Endometrial microvascular endothelial cells (primary cell): ENCODE measurements around the gene USP38. TPM values are rescaled to one million over a fixed set of nuclear protein-coding genes. Genes with fewer than 3 reads are reported as not detected.
"Not testable (repeated sequence)": the region's sequence is repeated elsewhere in the genome, so short reads cannot be mapped to it uniquely, and the experiment has no call there.

Experiments
- in situ Hi-C: cut with HindIII; loops from 2 replicates; pipeline ENCODE4 v1.10.0; 2017; ENCODE audit warnings: low sequenced_read_pairs, low pct_unique_long_range_greater_than_20kb; ENCODE audit errors: inconsistent ontology term
- total RNA-seq: library from RNA; depleted of rRNA; stranded (reverse); fragments of >200 nt; gene quantifications from one replicate; pipeline ENCODE4 v1.2.3, GENCODE V29; 2015; ENCODE audit errors: inconsistent ontology term

Gene USP38
- total RNA-seq, 1 donor from 2014 or later: 25.9 TPM

DNA sequence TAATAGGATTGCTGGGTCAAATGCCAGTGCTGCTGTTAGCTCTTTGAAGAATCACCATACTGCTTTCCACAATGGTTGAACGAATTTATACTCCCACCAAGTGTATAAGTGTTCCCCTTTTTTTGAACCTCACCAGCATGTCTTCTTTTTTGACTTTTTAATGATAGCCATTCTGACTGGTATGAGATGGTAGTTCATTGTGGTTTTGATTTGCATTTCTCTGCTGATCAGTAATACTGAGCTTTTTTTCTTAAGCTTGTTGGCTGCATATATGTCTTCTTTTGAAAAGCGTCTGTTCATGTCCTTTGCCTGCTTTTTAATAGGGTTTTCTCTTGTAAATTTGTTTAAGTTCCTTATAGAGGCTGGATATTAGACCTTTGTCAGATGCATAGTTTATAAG is 14.8 kb downstream of the USP38 start:
- in situ Hi-C loops: no loop called here

DNA sequence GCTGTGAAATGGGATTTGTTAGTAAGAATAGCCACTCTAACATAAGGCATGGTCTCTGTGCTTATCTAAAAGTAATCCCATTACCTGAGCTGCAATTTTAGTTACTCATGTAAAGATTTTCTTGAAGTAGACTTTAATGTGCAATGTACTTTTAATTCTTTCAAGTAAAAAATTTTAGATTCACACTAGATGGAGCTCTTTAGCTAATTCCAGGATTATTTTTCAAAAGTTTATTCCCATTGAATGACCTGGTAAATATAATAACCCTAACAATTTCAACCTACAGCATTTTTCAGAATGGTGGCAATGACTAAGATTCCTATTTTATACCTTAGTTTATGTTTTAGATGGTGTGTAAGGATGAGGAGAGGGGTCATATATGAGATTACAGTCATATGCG is 18.1 kb downstream of the USP38 start:
- in situ Hi-C loops: loop anchor here (25.0 kb wide), 1 partner anchor 309 kb away; the partner anchor contains the start of gene SMARCA5

DNA sequence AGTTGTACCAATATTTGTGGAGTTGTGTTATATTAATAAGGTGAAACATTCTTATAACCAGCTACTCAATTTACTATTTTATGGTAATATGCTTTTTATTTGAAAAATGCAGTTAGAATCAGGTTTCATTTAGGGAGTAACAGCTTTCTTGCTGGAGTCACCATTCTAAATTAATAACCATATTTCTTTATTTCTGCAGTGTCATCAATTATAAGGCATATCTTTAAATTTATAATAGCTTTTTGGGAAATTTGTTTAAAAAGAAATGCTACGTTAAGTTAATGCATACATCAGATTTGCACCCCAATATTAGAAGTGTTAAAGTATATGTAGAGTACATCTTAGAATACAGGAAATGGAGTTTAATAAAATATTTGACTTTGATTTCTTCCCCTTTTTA is 18.9 kb downstream of the USP38 start:
- in situ Hi-C loops: loop anchor here (25.0 kb wide), 1 partner anchor 309 kb away; the partner anchor contains the start of gene SMARCA5

DNA sequence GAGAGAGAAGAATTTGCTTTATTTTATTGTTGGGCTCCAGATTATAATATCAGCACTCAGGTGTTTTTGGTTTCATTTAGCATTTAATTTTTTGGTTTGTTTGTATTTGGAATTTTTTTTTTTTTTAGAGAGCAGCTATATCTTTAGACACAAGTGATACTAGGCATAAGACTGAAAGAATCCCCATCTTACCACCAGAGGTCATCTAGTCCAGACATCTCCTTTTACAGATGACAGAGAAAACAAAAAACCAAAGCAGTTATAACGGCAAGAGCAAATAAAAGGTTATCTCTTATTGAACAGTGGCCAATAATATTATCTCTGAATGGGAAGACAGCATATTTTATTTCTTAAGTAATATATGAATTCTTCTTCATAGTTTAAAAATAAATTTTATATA is 22.8 kb downstream of the USP38 start:
- in situ Hi-C loops: loop anchor here (25.0 kb wide), 1 partner anchor 305 kb away; the partner anchor contains the start of gene SMARCA5

DNA sequence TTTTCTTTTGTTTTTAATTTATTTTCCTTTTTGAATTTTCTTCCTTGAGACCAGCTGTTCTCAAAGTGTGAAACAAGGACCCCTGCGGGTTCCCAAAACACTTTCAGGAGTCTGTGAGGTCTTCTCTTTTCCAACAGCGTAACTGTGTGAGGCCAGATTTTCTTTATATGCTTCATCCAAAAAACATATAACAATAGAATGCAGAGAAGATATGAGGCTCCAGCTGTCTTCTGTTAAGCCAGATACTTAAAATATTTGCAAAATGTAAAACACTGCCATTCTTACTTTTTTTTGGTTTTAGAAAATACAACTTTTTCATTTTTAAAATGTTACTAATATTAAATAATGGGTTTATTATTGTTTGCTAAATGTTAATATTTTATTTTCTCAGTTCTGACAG is 27.8 kb downstream of the USP38 start:
- in situ Hi-C loops: loop anchor here (25.0 kb wide), 1 partner anchor 300 kb away; the partner anchor contains the start of gene SMARCA5

DNA sequence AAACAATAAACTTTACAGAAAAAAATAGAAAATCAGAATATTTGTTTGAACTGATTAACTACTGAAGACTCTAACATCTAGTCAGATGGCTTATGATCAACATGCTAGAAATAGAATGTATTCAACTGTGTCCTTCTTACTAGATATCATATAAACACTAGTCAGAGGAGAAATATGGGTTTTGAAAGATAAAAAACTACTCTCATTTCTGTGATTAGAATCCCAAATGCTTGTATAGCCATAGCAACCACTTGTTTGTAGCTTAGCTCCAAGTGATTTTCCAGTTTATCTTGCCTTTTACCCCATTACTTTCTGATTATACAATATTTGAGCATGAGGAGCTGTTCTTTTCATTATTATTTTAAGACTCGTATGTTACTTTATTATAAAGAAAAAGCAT is 31.2 kb downstream of the USP38 start:
- in situ Hi-C loops: loop anchor here (25.0 kb wide), 1 partner anchor 296 kb away; the partner anchor contains the start of gene SMARCA5

DNA sequence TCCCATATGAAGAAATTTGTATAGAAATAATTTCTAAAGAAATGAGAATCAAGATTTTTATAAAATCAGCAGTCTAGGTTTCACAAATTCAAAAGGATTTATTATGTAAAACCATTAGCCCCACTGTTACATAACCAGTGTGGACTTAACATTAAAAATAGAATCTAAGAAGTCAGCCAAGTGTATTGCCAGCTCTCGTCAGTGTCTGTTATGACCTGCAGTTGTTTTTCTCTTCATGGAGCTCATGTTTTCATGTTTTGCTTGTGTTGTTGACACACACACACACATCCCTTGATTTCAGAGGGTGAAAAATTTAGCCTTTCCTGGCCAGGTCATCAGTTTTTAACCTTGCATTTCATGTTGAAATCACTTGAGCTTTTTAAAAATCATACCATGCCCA is 39.5 kb downstream of the USP38 start:
- in situ Hi-C loops: loop anchor here (25.0 kb wide), 1 partner anchor 288 kb away; the partner anchor contains the start of gene SMARCA5

DNA sequence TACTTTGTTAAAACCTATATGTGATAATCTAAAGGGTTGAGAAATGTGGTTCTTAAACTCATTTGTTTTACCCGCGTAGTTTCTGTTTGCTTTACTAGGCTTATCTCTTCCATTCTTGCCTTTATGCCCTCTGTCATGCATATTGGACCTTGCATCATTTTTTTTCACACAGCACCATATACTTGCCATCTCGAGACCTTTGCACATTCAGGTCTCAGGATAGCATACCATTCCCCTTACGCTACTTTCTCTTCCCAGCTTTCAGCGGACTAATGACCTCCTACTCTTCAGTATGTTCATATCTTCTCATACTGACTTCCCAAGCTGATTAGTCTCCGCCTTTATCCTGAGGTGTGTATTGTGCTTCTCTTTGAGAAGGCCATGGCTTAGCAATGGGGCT is 40.5 kb downstream of the USP38 start:
- in situ Hi-C loops: no loop called here

DNA sequence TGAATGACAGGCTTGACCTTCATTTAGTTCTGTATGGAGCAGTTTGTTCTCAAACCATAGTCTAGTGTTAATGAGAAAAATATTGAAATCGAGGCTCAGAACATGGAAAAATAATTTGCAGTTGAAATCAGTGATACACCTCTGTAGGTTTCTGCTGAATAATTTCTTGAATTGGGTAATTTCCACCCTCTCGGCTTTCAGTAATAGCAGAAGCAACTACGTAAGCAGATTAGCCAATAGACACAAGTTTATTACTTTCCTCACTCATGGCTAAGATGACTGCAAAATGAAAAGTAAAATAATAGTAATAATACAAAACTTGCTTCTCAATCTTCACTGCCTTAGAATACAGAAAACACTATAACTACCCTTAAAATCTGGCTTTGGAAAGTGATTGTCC is 46.0 kb downstream of the USP38 start:
- in situ Hi-C loops: no loop called here

DNA sequence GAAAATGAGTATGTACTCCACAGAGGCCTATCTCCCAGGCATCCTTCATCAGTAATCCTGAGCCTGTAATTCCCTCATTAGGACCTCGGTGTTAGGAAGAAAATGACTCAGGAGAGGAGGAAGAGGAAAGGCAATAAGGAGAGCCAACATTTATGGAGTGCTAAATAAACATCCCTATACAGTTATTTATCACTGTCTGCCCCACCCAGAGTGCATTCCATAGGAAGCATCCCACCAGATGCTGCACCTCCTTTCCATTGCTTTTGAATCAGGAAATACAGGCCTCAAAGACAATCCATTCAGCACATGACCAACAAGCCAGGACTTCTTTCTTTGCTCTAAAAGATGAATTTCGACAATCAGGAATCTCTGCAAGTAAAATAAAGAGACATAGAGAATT is 47.6 kb downstream of the USP38 start:
- in situ Hi-C loops: no loop called here

DNA sequence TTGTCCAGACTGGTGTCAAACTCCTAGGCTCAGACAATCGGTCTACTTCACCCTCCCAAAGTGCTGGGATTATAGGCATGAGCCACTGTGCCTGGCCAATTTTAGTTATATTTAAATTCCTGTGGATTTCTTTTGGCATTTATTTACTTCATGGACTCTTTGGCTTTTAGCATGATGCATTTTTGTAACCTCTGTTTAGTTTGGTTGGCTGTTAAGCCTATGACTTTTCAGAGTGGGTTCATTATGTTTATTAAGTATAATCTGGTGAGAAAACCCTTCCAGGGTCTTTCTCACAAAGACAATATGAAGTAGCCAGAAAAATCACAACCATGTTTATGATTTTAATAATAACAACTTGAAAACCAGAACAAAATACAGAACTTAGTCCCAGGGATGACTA is 49.4 kb downstream of the USP38 start:
- in situ Hi-C loops: no loop called here

DNA sequence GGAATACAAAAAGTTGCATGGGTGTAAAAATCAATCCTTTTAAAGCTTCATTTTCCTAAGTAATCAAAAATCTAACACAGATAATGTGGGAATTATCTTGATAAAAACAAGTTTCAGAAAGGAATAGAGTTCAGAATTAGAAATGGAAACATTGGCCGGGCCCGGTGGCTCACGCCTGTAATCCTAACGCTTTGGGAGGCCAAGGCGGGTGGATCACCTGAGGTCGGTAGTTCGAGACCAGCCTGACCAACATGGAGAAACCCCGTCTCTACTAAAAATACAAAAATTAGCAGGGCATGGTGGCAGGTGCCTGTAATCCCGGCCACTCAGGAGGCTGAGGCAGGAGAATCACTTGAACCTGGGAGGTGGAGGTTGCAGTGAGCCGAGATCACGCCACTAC is 52.5 kb downstream of the USP38 start:
- in situ Hi-C loops: not testable (repeated sequence)

DNA sequence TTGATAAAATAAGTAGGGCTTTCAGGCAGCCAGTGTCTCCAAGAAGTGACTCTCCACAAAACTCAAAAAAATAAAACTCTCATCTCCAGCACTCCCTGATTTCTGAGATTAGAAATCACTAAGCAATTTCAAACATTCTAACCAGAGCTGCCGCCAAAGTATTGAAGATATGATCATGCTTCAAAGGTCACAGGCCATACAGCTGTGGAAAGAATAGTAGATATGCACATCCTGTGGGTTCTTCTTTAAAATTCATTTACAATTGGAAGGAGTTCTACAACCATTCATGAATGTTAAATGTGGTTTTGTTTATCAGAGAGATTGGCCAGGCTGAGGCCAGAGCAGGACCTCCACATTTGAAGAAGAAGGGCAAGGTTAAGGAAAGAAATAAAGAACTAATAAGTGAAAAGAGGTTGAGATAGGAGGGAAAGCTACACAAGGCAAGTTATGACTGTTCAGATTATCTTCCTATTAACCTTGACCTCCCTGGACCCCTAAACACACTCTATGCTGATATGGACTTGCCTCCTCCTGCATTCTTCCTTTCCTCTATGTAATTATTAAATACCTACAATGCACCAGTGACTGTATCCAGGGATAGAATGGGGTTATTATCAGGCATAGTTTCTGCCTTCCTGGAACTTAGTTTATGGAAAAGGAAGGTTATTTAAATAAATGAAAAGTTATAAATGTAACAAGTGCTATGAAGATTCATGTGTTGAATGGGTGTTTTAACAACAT is 56.4 kb downstream of the USP38 start:
- in situ Hi-C loops: no loop called here

DNA sequence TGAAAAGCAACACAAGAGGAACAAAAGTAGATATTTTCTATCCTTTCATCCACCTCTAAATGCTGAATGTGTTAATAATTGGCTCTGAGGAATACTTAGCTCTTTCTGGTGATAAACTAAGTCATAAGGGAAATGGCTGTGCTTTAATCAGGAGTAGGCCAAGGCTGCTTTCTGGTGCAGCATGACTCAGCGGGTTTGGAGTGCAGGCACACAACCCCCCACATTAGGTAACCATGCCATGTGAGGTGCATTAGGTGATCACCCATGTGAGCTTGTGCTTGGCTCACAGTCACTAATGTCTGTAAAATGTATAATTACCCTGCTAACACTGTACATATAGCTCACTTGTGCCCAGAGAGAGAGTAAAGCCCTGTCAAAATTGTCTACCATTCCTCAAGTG is 57.2 kb downstream of the USP38 start:
- in situ Hi-C loops: no loop called here

DNA sequence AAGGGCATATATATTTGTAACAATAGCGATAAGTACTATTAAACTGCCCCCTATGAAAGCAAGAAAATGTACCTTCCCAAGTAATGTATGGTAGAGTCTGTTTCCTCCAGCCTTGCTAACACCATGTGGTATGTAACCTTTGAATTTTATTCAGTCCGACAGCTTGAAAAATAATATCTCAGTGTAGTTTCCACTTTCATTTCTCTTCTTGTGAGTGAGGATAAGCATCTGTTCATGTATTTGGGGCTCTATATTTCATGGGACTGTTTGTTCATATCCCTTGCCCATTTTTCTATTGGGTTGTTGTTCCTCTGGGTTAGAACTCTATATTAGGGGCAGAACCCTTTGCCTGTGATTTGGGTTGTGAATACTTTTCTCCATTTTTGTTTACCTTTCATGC is 58.3 kb downstream of the USP38 start:
- in situ Hi-C loops: no loop called here

DNA sequence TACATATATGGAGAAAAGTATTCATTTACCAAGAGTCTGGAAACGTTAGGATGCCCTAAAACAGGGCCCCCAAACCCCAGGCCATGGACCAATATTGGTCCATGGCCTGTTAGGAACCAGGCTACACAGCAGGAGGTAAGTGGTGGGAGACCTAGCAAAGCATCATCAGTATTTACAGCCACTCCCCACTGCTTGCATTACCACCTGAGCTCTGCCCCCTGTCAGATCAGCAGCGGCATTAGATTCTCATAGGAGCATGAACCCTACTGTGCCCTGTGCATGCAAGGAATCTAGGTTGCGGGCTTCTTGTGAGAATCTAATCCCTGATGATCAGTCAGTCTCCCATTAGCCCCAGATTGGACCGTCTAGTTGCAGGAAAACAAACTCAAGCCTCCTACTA is 62.3 kb downstream of the USP38 start:
- in situ Hi-C loops: no loop called here

DNA sequence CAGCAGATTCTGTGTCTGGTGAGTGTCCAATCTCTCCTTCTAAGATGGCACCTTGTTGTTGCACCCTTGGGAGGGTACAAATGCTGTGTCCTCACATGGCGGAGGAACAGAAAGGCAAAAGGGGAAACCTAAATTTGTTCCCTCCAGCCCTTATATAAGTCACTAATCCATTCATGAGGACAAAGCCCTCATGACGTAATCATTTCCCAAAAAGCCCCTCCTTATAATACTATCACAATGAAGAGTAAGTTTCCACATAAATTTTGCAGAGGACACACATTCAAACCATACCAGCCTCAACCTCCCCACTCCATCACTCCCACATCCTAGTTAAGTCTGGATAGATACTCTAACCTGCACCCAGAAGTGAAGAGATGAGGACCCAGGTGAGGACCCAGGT is 63.1 kb downstream of the USP38 start:
- in situ Hi-C loops: no loop called here

DNA sequence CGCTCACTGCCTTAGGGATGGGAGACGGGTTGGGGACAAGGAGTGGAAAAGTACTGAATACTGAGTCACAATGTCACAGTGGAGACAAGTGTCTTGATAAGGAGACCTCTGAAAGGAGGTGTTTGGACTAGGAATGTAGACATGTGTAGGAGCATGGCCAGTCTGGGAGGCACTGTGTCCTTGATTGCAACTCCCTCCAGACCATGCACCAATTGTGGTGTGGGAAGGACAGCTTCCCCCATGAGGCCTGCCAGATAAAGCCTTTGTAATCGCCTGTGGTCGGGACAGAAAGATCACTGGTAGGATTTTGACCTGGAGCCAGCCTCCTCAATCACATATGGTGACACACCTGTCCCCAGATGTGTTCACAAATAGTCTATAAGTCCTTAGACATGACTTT is 64.1 kb downstream of the USP38 start:
- in situ Hi-C loops: no loop called here

DNA sequence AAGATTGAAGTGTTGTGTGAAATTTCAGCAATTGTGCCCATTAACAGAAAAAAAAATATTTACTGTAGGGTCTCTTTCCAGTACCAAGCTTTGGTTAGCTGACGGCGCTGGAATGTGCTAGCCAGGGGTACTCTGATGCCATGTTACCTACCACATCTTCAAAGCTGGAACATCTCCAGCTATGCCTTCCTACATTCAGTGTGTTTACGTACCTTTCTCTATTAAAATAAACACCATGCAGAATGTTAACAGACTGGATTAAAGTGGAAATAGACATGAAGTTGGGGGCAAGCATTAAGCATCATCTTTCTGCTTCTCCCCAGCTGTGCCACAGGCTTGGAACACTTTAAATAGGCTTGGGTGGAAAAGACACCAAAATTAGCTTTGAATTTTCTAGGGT is 65.9 kb downstream of the USP38 start:
- in situ Hi-C loops: no loop called here

DNA sequence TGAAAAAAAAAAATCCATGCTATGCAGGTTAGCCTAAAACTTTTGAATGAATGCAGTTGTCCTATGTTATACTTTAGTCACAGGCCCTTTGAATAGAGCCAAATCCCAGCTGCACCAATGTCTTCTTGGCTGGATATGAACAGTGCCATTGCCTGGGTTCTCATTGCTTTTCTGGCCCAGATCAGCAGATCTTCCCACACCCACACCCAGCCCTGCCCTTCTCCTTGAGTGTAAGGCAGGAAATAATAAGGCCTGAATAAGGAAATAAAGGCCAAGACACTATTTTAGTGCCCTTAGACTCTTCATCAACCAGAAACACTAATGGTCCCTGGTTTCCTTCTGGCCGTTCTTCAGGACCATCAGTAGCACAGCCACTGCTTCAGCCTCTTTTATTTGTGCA is 66.6 kb downstream of the USP38 start:
- in situ Hi-C loops: no loop called here

DNA sequence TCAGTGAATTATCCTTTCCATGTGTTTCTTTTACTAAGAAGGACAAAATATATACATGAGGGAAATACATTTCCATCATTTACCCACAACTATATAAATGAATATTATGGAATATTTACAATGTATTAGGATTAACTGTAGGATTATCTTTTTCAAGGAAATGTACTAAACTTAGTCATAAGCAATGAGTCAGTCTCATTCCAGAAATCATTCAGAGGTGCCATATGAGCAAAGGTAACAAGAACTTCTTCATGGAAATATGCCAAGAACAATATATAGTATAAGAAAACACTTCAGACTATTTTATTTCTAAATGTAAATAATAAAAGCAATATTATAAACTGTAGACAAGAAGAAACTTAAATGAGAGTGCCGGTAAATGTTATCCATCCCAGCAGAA is 67.1 kb downstream of the USP38 start:
- in situ Hi-C loops: no loop called here
